Esophagus muscularis mucosa (tissue), 4 donors: ENCODE results near the gene MEIOB. TPM values are rescaled to one million over a fixed set of nuclear protein-coding genes. Genes with fewer than 3 reads are reported as not detected.

Source experiments
- DNase-seq: peaks from one replicate; pipeline ENCODE4 v3.0.0-alpha.2; 2017; ENCODE audit errors: extremely low spot score
- H3K27ac ChIP-seq, 4 donors: fragments of 200-600 bp; sonication (generic); replicated peaks in 1 of 4; 1 replicate in 3 of 4; 2 replicates in 1 of 4; pipeline ENCODE4 v1.5.1; 2016 to 2019; ENCODE audit warnings: mild to moderate bottlenecking in 1 of 4
- H3K27me3 ChIP-seq, 4 donors: fragments of 200-600 bp; sonication (generic); one replicate each; pipeline versions ENCODE4 v1.5.1 to v1.6.0; 2016 to 2019
- H3K36me3 ChIP-seq, 4 donors: fragments of 200-600 bp; sonication (generic); one replicate each; pipeline ENCODE4 v1.5.1; 2016 to 2019
- H3K4me1 ChIP-seq, 4 donors: fragments of 200-600 bp; sonication (generic); one replicate each; pipeline ENCODE4 v1.5.1; 2016 to 2019
- H3K4me3 ChIP-seq, 4 donors: fragments of 200-600 bp; sonication (generic); 1 replicate in 2 of 4; 2 replicates in 2 of 4; pipeline ENCODE4 v1.5.1; 2016 to 2019; ENCODE audit warnings: mild to moderate bottlenecking in 4 of 4, moderate library complexity in 1 of 4
- H3K9me3 ChIP-seq, 4 donors: fragments of 200-600 bp; sonication (generic); 1 replicate in 3 of 4; 2 replicates in 1 of 4; pipeline ENCODE4 v1.5.1; 2016 to 2019
- CTCF ChIP-seq, 3 experiments: fragments of 200-600 bp in 2 of 3; fragments of 450-650 bp in 1 of 3; sonication (generic) in 2 of 3; IDR thresholded peaks; one replicate each; pipeline ENCODE4 v1.5.1; 2017 to 2019; ENCODE audit warnings: antibody characterized with exemption in 3 of 3, mild to moderate bottlenecking in 2 of 3, moderate library complexity in 1 of 3
- EP300 ChIP-seq: sonication (generic); formaldehyde crosslinking; IDR thresholded peaks from one replicate; pipeline ENCODE4 v1.6.1; 2017; ENCODE audit warnings: antibody characterized with exemption
- POLR2A ChIP-seq: fragments of 450-650 bp; IDR thresholded peaks from one replicate; pipeline ENCODE4 v1.6.1; 2017; ENCODE audit warnings: antibody characterized with exemption, moderate library complexity, mild to moderate bottlenecking, low read depth
- POLR2AphosphoS5 ChIP-seq, 2 donors: sonication (generic); formaldehyde crosslinking; IDR thresholded peaks; one replicate each; pipeline ENCODE4 v1.6.1; 2017; ENCODE audit warnings: antibody characterized with exemption in 2 of 2
- WGBS: methylation state at CpG from one replicate; pipeline ENCODE4 v1.1.5; 2018; 5-methylcytosine and 5-hydroxymethylcytosine counted together
- intact Hi-C: fragments of 100-400 bp; cut with DNase I; formaldehyde crosslinking; loops from one replicate; pipeline ENCODE4 v1.15.1; 2023
- total RNA-seq, 4 donors: library from RNA; depleted of rRNA; stranded (reverse); fragments of >200 nt; gene quantifications; one replicate each; pipeline versions ENCODE4 v1.1.0 to v1.2.1, GENCODE V29; 2016

MEIOB gene
- total RNA-seq, 4 donors from 2014 or later, result not detected

DNA sequence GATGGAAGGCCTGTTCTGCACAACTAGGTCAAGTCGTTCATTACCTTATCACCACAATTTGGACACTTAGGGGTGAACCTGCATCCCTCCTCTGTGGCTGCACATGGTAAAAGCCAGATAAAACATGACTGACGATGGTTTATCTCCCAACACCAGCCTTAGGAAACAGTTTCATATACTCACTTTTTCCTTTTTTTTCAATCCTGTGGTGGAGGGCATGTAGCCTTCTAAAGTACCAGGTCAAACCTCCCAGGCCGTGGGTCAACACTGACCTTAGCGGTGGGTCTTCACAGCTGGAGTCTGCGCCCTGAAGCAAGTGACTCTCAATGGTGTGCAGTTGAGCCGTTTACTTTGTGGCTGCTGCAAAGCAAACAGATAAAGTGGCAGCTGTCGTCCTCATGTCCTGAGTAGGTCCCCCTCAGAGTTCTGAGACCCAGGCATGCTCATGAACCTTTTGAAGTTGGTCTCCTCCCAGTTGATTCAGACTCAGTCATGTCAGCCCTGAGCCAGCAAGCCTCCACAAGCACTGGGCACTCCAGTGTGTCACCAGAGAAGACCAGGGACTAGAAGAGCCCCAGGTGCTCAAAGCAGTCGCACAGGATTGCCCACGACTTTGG, 39.0 kb downstream of the MEIOB start:
- DNase-seq, result no peak
- no peak for TF ChIP-seq CTCF (IDR thresholded peaks at IDR 0.05)
- no peak for TF ChIP-seq POLR2AphosphoS5 (IDR thresholded peaks at IDR 0.05)
- TF ChIP-seq POLR2A, result no peak
- TF ChIP-seq EP300, result no peak
- intact Hi-C loops, result no loop called here
- no peak overlapping the region for H3K4me3 ChIP-seq
- no peaks in the 10 kb centered on the region for H3K27me3 ChIP-seq
- H3K27ac ChIP-seq, result no peak overlapping the region
- peaks cover 0 to 19% (median 12%) of the 10 kb centered on the region in 4 donors for H3K36me3 ChIP-seq
- H3K9me3 ChIP-seq, result no peaks in the 10 kb centered on the region
- WGBS, result 84% methylated on average over 8 of the region's 9 CpGs
- H3K4me1 ChIP-seq, result peaks cover 14 to 27% (median 19%) of the 10 kb centered on the region in 4 donors

DNA sequence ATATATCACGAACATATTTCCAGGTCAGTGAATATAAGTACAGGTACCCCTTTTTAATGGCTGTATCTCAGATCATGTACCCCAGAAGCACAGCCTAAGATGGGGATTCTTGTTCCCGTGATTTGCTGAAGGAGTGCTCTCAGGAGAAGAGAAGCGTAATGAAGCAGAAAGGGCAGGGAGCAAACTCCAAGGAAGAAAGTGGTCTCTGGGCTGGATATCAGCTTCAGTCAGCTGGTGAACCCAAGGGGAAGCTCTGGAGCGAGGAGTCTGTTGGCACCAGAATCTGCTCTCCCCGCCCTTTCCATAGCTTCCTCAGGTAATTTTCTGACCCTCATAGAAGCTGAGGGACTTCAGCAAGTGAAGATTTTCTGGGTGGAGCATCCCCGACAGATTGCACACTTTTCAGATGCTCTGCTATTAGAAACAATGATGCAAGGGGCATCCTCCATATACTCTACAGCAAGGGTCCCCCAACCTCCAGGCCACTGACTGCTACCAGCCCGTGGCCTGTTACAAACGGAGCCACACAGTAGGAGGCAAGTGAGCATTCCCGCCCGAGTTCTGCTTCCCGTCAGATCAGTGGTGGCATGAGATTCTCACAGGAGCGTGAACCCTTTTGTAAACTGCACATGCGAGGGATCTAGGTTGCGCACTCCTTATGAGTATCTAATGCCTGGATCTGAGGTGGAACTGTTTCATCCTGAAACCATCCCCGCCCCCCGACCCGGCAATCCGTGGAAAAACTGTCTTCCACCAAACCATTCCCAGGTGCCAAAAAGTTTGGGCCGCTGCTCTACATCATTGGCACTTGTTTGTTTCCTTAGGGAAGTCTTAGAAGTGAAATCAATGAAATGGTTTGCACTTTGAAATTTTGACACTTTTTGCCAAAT, 40.5 kb downstream of the MEIOB start:
- no peak for TF ChIP-seq POLR2A
- no peak for TF ChIP-seq POLR2AphosphoS5 (IDR thresholded peaks at IDR 0.05)
- TF ChIP-seq CTCF (IDR thresholded peaks at IDR 0.05), result no peak
- no peak for TF ChIP-seq EP300
- DNase-seq, result no peak
- peaks cover 20 to 34% (median 25%) of the 10 kb centered on the region in 4 donors for H3K4me1 ChIP-seq
- intact Hi-C loops, result no loop called here
- WGBS, result 87% methylated on average over 19 of the region's 19 CpGs
- no peaks in the 10 kb centered on the region for H3K27me3 ChIP-seq
- H3K9me3 ChIP-seq, result no peaks in the 10 kb centered on the region
- no peak overlapping the region for H3K27ac ChIP-seq
- H3K4me3 ChIP-seq, result no peak overlapping the region
- peaks cover 0 to 19% (median 12%) of the 10 kb centered on the region in 4 donors for H3K36me3 ChIP-seq

DNA sequence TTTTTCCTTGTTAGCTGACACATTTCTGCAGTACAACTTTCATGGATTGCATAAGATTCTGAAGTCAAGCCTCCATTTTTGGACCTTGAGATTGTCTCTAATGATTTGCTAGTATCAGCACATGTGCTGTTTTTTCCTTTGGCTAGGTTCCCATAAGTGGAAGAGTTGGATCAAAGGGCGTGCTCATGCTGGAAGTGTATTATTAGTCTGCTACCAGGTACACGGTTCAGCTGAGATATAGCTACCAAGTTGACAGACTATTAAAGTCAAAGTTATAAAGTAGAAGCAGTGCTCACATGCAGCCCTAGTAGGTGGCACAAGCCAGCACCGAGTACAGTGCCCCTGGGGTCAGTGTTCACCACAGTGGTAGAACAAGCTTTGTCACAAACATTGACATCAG, 41.8 kb downstream of the MEIOB start:
- peaks cover 0 to 19% (median 12%) of the 10 kb centered on the region in 4 donors for H3K36me3 ChIP-seq
- H3K4me1 ChIP-seq, result peaks cover 27 to 43% (median 33%) of the 10 kb centered on the region in 4 donors
- intact Hi-C loops, result no loop called here
- H3K9me3 ChIP-seq, result no peaks in the 10 kb centered on the region
- no peak overlapping the region for H3K27ac ChIP-seq
- no peak for TF ChIP-seq CTCF (IDR thresholded peaks at IDR 0.05)
- TF ChIP-seq POLR2A, result no peak
- TF ChIP-seq POLR2AphosphoS5 (IDR thresholded peaks at IDR 0.05), result no peak
- TF ChIP-seq EP300, result no peak
- no peak overlapping the region for H3K4me3 ChIP-seq
- DNase-seq, result no peak
- WGBS, result 77% methylated on average over 3 of the region's 3 CpGs
- H3K27me3 ChIP-seq, result no peaks in the 10 kb centered on the region

GRCh38 chr16:1828645-1829410, 43.1 kb downstream of the MEIOB start:
- DNase-seq, result no peak
- Histone ChIP-seq H3K4me3 (no peak overlapping the region), H3K27ac (no peak overlapping the region), H3K4me1 (peaks cover 39 to 57% (median 47%) of the 10 kb centered on the region in 4 donors), H3K36me3 (peaks cover 0 to 19% (median 12%) of the 10 kb centered on the region in 4 donors), H3K9me3 (no peaks in the 10 kb centered on the region), H3K27me3 (no peaks in the 10 kb centered on the region)
- 77% methylated on average over 11 of the region's 11 CpGs for WGBS
- intact Hi-C loops, result no loop called here
- no peak for TF ChIP-seq CTCF (IDR thresholded peaks at IDR 0.05)
- TF ChIP-seq POLR2AphosphoS5 (IDR thresholded peaks at IDR 0.05), result no peak
- TF ChIP-seq POLR2A, result no peak
- no peak for TF ChIP-seq EP300
